Activated CD4-positive, CD25-positive, alpha-beta regulatory T cell treated with anti-CD3 and anti-CD28 coated beads, Interleukin-2, amount 50 U/mL, for 16 hours (primary cell): ENCODE data around the gene IGF2BP3.
"Not testable (repeated sequence)": the region's sequence is repeated elsewhere in the genome, so short reads cannot be mapped to it uniquely, and the experiment has no call there.

Experiments used
- DNase-seq: peaks from one replicate; pipeline ENCODE4 v3.0.0-alpha.2; 2020; ENCODE audit warnings: low read depth, low spot score

The IGF2BP3 gene

DNA sequence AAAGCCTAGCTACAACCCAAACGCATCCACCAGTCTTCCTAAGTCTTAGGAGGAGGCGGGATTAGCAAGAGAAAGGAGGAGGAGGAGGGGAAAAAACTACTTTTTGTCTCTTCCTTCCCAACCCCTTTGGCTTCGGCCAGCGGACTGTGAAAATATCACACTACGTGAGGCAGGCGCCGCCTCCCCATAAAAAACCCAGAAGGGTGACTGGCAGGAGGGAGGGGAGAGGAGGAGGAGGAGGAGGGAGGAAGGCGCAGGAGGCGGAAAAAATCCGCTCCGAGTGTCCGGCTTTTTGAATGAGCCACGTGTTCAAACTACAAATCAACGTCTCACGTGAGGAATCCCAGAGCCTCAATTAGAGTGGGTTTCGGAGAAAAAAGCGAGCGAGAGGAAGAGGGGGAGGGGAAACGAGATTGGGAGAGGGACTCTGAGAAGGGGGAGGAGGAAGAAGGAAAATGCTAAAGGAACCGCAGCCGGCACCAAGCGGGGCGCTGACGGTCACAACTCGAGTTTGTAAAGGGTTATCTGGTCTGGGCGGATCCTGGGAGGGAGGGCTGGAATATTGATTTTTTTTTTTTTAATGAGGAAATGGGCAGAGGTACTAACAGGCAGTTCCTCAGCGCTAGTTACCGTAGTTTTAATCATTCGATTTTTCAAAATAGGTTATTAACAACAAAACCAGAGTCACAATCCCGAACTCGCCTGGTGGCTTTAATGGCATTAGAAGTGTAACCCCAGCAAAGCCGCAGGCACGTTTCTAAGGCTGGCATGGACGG, at the start of gene IGF2BP3:
Gene IGF2BP3, minus strand, starts transcription at position 162 of the 776 bp plus-strand sequence. CDS start 381 bp downstream, outside the sequence.
- no peak for DNase-seq

GRCh38 chr7:23514755-23515154, 44.5 kb upstream of the IGF2BP3 start:
- no peak for DNase-seq

- not testable (repeated sequence) for DNase-seq
Observed at GRCh38 chr7:23513746-23514145, 43.5 kb upstream of the IGF2BP3 start.

DNA sequence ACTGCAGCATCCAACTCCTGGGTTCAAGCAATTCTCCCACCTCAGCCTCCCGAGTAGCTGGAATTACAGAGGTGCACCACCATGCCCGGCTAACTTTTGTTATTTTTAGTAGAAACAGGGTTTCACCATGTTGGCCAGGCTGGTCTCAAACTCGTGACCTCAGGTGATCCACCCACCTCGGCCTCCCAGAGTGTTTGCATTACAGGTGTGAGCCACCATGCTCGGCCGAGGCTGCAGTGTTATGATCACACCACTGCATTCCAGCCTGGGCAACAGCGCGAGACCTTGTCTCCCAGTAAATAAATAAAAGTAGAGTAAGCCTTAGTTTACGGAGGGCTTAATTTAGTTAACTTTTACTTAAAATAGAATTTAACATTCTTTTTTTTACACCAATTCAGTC, 23.7 kb upstream of the IGF2BP3 start:
- DNase-seq = no peak

DNA sequence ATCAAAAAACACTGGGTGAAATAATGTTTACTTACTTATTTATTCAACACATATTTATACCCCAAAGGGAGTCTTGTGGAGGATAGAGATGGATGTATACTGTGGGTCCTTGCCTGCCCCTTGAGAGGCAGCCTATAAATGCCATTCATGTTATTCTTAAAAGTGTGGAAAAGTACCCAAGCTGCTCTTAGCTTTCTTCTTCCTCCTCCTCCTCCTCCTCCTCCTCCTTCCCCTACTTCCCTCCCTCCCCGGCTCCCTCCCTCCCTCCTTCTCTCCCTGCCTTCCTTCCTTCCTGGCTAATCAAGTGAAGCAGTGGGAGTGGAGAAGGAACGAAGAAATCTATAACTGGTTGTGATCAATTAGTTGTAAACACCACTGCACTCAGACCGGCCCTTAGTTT, 21.2 kb upstream of the IGF2BP3 start:
- no peak for DNase-seq

- peak; percentile 15 for DNase-seq
Observed at GRCh38 chr7:23490357-23491135, 20.3 kb upstream of the IGF2BP3 start.

DNA sequence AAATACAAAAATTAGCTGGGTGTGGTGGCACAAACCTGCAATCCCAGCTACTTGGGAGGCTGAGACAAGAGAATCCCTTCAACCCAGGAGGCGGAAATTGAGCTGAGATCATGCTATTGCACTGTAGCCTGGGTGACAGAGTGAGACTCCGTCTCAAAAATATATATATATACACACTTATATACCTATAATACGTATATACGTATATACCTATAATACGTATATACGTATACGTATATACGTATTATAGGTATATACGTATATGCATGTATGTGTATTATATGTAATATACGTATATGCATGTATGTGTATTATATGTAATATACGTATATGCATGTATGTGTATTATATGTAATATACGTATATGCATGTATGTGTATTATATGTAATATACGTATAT, 18.4 kb upstream of the IGF2BP3 start:
- DNase-seq = not testable (repeated sequence)

DNA sequence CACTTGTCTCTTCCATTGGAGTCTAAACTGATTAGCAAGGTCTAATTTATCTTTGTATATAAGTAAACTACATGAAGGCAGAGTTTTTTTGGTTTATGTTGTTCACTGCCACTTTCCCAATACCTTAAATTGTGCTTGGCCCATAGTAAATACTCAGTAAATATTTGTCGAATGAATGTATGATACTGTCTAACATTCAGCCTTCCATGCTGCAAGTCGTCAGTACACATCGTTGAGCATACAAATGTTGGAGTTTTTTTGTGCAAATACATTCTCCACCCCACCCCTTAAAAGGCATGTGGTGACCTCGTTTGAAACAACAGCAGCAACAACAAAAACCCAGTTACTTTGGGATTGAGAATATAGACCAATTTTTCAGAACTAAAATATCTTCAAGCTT, 17.4 kb upstream of the IGF2BP3 start:
- DNase-seq = no peak

DNA sequence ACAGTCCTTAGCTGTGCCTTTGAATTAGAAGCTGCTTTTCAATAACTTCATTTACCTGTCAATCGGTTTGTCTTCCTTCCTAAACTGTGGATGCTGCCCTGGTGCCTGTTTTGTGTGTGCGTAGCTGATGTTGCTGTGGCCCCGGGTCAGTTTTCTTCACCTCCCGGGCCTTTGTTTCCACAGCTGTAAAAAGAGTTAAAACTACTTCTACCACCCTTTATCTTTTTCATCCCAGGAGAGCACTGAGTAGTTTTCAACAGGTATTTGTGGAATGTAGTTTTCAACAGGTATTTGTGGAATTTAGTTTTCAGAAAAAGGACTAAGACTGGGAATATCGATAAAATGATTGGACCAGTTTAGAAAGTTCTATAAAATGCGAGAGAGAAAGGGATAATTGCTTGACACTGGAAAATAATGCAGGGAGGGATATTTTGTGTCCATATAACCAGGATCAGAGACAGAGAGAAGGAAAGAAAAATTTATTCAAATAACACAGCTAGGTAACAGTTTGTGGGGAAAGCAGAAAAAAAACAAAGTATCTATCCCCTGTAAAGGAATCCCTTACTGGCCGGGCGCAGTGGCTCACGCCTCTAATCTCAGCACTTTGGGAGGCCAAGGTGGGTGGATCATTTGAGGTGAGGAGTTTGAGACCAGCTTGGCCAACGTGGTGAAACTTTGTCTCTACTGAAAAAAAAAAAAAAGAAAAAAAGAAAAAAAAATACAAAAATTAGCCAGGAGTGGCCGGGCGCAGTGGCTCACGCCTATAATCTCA, 15.9 kb upstream of the IGF2BP3 start:
- DNase-seq = no peak

DNA sequence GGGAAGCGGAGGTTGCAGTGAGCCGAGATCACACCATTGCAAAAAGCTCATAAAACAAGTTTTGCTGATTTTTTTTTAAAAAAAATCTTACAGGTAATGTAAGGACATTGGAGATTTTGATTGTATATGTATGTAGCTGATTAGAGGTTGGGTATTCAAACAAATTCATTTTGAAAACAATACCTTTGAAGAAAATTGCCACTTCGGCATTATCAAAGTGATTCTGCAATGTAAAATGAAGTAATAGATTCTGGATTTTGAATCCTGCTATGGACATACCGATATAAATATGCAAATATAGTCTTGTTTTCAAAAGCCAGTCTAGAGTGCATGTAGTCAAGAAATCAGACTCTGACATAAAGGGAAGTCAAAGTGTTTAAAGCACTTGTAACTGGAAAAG, 12.4 kb upstream of the IGF2BP3 start:
- no peak for DNase-seq

DNA sequence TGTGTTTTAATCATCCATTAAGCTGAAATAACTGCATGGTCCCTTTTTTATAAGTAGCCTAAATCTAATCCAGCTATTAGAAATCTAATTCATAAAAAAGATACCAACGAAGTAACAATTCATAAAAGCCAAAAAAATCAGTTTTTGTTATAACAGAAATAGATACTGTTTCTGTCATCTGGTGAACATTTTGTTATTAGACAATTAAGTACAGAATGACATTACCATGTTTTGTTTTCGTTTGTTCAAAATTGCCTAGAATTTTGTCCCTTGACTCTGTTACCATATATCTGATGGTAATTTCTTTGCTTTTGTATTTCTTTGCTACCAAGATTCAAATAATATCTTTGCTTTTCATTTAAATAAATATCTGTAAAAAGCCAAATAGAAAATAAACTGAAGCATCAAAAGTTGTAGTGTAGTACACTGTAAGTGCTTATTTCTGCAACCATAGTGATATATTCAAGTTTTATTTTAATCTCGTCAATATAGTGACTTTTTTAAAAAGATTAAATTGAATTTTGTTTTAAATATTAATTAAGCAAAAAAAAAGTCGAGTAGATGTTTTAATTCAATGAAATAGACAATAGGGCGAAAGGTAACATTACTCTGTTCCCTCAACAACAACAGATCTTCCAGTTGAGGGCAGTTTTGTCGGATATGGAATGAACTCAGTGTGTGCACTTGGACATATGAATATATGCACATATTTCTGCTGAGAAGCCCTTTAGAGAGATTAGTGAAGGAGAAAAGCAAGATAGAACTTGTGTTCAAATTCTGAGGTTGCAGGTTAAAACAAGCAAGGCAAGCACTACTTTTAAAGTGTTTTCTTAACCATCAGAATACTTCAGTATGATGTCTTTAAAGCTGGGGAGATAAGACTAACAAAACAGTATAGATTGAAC, 7.9 kb upstream of the IGF2BP3 start:
- no peak for DNase-seq

GRCh38 chr7:23477157-23477499, 6.8 kb upstream of the IGF2BP3 start:
- no peak for DNase-seq

DNA sequence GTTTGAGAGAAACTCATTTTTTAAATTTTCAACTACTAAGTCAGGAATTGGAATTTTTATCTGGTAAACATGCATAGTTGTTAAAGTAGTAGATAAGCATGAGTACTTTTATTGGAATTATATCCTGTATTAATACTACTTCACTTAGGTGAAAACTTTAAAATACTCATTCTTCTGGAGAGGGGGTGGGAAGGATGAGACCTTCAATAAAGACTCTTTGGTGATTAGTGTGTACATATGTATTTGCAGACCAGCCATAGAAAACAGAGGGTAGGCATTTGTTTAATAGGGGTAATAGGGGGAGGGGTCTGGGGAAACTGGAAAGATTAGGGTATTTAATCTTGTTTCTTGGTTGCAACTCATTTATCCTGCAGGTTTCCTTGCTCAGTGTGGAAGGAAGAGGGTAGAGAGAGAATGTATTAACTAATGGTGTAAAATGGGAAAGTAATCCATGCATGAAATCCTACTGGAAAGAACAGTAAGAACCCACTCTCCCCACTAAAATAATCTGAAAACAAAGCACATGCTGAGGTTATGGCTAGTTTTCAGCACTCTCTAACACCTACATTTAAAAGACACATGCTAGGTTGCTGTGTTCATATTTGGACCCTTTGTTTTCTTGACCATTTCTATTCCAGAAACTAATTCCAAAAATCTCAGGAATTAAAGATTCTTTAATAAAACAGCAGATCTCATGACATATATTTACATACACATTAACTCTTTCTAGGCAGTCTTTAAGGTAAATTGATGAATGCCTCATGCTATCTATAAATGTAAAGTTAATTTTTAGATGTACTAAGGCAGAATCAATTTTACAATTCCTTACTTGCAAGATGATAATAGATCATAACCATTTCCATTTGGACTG, 6.2 kb upstream of the IGF2BP3 start:
- no peak for DNase-seq

DNA sequence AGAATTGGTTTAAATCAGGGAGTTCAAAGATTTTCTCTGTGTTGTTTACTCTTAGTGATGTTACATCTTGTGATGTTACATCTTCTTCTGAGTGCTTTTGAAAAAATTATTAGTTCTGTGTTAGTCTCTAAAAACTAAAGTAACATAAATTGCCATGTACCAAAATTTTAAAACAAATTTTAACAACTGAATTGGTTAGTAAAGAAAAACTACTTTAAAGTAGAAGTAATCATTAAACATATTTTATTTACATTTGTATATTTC, 5.2 kb upstream of the IGF2BP3 start:
- DNase-seq = no peak

- DNase-seq = no peak
Observed at GRCh38 chr7:23474829-23475575, 4.7 kb upstream of the IGF2BP3 start.

DNA sequence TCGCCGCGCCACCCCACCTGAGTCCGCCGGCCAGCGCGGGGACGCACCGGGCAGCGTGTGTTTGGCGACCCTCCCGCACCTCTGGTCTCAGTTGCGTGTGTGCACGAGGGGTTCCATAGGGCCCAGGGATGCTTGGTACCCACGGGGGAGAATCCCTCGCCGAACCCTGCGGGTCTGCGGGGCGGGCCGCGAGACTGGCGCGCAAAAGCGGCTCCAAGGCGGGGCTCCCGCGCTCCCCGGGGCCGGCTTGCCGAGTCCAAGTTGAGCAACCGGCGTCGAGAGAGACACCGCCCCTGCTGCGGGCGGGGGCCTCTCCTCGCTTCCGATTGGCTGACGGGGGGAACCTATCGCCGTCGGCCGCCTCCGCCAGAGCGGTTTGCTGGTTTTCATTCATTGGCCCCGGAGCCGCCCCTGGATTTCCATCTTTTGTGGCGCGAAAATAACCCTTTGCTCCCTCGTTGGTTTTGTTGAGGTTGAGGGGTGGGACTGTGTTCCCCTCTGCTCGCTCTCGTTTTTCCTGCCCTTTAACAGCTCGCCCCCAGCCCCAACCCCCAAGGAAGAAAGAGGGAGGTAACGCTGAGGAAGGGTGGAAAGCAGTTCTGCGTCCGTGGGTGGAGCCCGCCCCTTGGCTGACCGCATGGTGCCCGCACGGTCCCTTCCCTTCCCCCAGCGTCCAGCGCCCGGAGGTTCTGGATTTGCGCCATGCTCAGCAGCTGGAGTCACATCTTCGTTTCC, 4.0 kb upstream of the IGF2BP3 start:
- DNase-seq = no peak

DNA sequence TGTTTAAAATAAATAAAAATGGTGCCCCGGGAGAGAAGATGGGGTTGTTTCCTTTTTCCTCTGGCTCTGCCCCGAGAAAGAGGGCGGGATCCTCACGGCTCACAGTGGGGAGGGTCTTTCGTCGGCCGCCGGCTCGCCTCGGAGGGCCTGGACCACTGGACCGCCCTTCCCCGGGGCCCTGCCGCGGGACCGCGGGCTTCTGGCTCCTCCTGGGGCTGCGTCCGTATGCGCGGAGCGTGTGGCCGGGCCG, 3.5 kb upstream of the IGF2BP3 start:
- DNase-seq = no peak

DNA sequence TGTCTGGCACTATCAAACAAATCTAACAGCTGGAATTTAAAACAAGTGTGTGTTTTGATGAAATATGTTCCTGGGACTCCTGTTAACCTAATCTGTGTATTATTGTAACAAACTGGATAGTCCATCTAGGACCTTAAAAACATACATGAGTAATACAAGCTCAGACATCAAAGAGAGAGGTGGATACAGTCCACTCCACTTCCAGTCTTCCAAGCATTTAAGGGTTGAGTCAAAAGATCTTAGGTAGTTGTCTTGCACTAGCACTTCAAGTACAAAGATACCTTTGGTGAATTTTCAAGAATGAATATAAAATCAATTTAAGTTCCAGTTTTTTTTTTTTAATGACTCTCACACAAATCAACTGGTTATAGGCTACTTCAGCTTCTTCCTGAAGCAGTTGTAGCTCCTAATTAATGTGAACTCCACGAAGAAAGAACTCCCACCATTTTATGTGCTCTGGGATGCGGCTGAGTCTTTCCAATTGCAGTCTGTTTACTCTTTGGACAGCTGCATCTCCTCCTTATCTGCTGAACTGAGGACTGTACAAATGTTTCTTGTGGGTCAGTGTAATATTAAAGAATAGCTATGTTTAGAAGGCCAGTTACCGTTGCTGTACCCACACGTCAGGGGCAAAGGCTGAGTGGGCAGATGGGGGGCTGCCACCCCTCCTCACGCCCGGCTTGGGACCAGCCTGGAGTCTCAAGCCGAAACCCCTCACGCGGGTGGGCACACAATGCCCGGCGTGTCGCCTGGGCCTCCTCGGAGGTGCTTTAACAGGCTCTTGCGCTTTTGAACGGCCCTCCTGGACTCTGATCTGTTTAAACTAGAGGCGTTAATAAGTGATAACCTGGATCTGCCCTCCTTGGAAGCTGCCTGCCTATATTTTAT, 2.9 kb upstream of the IGF2BP3 start:
- no peak for DNase-seq

DNA sequence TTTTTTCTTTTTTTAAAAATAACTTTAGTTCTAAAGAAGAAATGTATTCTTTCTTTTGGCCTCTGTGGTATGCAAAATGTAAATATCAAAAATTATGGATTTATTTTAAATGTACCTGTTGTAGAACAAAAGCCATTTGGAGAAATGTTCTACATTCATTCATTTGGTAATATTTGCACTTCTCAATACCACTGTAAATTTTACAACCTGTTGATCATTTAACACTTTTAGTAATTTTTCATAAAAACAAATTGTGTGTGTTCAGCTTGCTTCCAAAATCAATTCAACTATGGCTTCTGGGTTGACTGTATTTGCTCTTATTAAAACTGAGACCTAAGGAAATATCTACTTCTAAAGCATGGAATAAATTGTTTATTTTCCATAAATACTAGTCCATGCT, 2.3 kb upstream of the IGF2BP3 start:
- DNase-seq = no peak
